HG03521 (cell line): ENCODE results near the gene PCBD1.

Source experiments
- ATAC-seq: cut with Tn5 transposase; IDR thresholded peaks from one replicate; pipeline ENCODE4 v1.9.1; 2021; ENCODE audit warnings: mild to moderate bottlenecking, moderate library complexity; ENCODE audit not compliant: unreplicated experiment

The PCBD1 gene

GRCh38 chr10:70838270-70838805 lies 50.0 kb downstream of the PCBD1 start:
- no peak for ATAC-seq

GRCh38 chr10:70837660-70838059 lies 50.7 kb downstream of the PCBD1 start:
- no peak for ATAC-seq

DNA sequence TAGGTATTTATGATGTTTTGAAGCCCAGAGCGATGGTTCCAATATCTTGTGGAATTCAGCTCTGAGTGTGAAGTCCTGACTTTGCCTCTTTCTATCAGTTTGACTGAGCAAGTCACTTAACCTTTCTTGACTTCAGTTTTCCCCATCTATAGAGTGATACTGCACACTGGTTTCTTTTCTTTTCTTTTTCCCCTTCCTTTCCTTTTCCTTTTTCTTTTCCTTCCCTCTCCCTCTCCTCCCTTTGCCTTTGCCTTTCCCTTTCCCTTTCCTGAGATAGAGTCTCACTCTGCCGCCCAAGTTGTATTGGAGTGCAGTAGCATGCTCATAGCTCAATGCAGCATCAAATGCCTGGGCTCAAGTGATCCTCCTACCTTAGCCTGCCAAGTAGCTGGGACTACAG lies 52.0 kb downstream of the PCBD1 start:
- ATAC-seq: no peak

DNA sequence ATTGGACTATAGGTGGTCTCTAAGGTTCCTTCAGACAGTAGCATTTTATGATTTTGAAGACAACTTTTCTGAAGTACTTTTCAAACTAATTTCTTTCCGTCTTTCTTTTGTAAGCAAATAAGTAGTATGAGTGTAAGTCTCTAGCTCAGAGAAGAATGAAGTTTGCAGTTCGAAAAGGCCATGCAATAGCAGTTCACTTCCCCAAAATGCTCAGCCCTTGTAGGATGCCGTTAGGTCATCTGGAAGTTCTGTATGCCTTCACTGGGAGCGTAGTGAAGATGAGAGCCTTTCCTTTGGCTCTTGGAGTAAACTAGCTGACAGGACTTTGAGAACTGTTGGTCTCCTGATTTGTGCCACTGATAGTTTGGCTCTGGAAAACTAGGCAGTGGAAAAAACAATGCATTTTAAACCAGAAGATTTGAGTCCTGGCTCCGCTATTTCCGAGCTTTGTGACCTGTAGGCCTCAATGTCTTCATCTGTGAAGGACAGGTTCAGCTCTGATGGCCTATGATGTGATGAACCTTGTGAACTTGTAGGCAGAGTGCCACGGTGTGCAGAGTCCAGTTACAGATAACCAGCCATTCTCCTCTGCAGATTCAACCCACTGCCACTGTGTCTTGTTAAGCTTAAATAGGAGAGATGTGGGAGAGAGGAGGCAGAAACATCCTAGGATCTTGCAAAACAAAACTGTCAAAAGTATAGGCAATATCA lies 53.8 kb downstream of the PCBD1 start:
- no peak for ATAC-seq

- ATAC-seq: no peak
Observed at GRCh38 chr10:70834021-70834420, 54.3 kb downstream of the PCBD1 start.

DNA sequence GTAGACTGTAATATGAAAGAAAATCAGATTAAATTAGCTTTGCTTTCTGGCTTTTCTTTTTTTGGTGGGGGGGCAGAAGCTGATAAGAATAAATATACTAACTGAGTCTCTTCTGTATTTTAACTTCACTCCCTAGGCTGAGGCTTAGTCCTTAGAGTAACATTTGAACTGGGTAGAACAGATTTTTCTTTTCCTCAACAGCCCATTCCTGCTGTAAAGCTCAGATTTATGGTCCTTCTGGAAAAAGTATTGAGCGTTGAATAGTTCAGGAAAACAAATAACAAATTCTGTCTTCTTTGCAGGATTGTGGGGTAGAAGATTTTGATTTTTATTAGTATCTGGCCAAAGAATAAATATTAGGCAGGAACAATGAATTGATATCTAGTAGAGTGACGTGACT lies 54.8 kb downstream of the PCBD1 start:
- ATAC-seq: no peak
